Fibroblast of villous mesenchyme (primary cell): ENCODE measurements around the gene GMIP. TPM values are rescaled to one million over a fixed set of nuclear protein-coding genes. Genes with fewer than 3 reads are reported as not detected.

Experiments
- DNase-seq: peaks from one replicate; pipeline ENCODE4 v3.0.0-alpha.2; 2010; ENCODE audit warnings: low read depth
- H3K4me3 ChIP-seq: 2 replicates; pipeline ENCODE4 v1.5.1; 2011; ENCODE audit warnings: low read depth, mild to moderate bottlenecking, low read length
- total RNA-seq: library from RNA; depleted of rRNA; stranded (reverse); fragments of >200 nt; gene quantifications from 2 replicates; pipeline ENCODE4 v1.2.3, GENCODE V29; 2012
- TF ChIP-seq, protein P1 (sequence below): IDR thresholded peaks from 2 replicates; pipeline ENCODE4 v1.5.1; 2012; ENCODE audit warnings: low read depth, mild to moderate bottlenecking, low read length; ENCODE audit not compliant: insufficient read depth

Gene GMIP
- total RNA-seq, 1 donor = 5.6 TPM

DNA sequence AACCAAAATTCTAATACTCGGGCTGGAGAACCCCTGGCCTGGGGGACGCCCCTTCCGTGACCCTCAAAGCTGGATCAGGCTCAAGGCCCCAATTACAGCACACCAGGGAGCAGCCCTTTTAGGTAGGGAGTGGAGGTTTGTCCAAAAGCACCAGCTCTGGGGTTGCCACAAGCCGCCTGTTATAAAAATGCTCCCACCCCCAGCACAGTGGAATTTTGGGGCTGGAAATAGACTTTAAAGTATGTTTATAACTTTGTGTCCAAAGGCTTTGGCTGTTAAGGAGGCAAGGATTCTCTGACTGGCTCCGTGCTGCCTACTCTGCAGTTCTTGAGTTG lies 564 bp upstream of the GMIP start:
- peak overlapping the region; percentile 82 for H3K4me3 ChIP-seq
- DNase-seq = no peak
- TF ChIP-seq, protein P1, sequence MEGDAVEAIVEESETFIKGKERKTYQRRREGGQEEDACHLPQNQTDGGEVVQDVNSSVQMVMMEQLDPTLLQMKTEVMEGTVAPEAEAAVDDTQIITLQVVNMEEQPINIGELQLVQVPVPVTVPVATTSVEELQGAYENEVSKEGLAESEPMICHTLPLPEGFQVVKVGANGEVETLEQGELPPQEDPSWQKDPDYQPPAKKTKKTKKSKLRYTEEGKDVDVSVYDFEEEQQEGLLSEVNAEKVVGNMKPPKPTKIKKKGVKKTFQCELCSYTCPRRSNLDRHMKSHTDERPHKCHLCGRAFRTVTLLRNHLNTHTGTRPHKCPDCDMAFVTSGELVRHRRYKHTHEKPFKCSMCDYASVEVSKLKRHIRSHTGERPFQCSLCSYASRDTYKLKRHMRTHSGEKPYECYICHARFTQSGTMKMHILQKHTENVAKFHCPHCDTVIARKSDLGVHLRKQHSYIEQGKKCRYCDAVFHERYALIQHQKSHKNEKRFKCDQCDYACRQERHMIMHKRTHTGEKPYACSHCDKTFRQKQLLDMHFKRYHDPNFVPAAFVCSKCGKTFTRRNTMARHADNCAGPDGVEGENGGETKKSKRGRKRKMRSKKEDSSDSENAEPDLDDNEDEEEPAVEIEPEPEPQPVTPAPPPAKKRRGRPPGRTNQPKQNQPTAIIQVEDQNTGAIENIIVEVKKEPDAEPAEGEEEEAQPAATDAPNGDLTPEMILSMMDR = no peak

DNA sequence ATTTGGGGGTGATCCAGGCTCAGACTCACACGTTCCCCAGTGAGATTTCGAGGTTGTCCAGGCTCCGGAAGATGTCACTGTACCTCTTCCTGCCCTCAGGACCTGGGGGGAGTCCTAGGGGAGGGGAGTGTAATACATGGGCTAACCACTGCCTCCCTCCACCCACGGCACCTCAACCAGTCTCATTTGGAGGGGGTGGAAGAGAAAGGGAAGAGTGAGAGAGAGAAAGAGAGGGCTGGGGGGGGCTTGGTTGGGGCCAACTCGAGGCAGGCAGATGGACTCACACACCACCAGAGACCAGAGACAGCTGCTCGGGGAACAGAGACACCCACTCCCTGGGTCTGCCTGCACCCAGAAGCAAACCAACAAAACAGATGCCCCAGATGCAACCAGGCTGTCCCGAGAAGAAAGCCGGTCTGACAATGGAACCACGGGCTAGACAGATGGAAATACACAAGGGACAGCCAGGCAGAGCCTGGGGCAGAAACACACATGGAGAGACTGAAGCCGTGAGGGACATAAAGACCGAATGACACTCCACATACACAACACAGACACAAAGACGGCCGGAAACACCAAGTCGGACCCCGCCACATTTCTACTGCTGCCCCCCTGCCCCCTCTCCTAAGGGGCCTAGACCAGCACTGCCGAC lies 825 bp downstream of the GMIP start:
- DNase-seq = peak; percentile 13
- H3K4me3 ChIP-seq = peak overlapping the region; percentile 82
- TF ChIP-seq, protein P1 = no peak

DNA sequence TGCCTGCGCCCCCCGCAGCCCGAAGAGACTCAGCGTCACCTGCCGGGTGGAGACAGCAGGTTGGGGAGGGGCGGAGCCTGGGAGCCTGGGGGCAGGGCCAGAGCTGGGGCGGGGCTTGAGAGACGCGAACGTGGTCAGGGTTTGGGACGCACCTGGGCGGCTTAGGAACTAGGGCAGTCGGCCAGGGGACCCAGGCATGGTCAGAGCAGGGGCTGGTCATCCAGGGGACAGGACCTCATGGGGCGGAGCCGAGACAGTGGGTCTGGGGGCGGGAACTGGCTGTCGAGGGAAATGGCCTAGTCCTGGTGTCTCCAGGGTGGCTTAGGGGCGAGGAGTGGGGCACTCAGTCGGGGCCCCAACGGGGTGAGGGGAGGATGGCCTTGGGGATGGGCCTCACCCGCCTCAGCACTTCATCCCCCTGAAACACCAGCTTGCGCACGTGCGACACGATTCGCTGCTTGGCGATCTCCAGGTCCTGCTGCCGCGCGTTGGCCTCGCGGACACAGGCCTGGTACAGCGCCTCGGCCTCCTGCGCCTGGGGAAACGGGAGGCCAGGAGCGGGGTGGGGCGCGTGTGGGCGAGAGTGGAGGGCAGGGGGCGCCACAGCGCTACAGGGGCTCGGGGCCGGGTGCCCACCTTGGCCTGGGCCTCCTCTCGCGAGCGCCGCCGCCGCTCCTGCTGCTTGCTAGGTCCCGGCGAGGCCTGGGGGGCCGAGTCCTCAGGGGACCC lies 5.8 kb downstream of the GMIP start:
- no peak for DNase-seq
- no peak overlapping the region for H3K4me3 ChIP-seq
- TF ChIP-seq, protein P1 = no peak

DNA sequence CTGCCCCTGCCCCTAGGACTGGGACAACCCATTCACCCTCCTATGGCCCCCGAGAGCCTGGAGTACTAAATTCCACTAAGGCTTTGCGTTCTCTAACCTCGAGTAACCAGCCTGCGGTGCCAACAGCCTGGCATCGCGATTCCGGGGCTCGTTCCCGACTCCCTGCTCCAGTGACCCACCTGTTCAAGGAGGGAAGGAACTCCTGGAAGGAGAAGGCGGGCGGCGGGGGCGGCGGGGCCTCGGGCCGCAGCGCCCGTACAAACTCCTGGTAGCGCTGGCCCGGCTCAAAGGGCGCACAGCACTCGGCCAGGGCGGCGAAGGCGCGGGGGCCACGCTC lies 6.3 kb downstream of the GMIP start:
- TF ChIP-seq, protein P1 = no peak
- no peak for DNase-seq
- H3K4me3 ChIP-seq = no peak overlapping the region

DNA sequence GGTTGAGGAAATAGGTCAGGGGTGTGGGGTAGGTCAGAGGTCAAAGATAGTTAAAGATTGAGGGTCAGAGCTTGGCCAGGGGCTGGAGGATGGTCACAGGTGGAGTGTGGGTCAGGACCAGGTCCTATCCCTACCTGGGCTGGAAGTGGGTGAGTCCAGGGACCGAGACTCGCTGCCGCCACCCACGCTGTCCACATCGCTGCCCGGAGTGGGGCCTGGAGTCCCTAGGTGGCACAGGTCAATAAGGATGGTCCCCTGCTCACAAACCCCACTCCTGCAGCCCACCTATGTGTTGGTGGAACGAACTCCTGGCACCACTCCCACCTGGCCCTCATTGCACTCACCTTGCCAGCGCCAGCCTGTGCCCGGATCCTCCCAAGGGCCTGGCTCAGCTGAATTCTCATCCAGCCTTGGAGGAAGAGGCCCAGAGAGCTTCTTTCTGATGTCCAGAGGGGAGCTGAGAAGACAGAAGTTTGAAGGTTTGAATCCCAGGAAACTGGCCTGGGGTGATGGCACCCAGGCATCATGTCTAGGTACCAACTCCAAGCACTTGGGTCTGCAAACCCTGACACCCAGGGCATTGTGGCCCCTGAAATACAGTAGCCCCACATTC lies 6.8 kb downstream of the GMIP start:
- no peak overlapping the region for H3K4me3 ChIP-seq
- DNase-seq = no peak
- TF ChIP-seq, protein P1 = no peak

DNA sequence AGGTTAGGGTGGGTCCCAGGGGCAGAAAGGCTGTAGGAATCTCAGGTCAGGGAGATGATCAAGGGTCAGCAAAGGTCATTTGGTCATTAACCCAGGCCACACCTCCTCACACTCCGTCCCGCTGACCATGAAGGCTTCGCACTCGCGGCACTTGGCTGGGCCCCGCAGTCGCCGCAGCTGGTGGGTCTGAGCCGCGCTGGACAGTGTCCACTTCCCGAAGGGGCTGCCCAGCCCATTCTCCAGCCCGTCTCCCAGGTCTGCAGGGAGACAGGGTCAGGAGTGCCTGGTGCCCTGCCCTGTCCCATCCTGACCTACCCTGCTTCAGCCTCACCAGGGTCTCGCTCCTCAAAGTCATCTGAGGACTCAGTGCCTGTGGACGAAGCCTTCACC lies 8.1 kb downstream of the GMIP start:
- no peak for DNase-seq
- TF ChIP-seq, protein P1 = no peak
- no peak overlapping the region for H3K4me3 ChIP-seq
